Gastrocnemius medialis (tissue), 4 donors: Measurements from ENCODE around the gene DAB2IP. TPM values are rescaled to one million over a fixed set of nuclear protein-coding genes. Genes with fewer than 3 reads are reported as not detected.

Experiments
- ATAC-seq, 2 donors: fragments of 150-250 bp; one replicate each; pipeline ENCODE4 v1.9.1; 2016
- DNase-seq, 2 donors: peaks; one replicate each; pipeline ENCODE4 v3.0.0-alpha.2; 2019
- H3K27ac ChIP-seq, 4 donors: fragments of 200-600 bp; sonication (generic); 1 replicate in 1 of 4; 2 replicates in 3 of 4; pipeline ENCODE4 v1.5.1; 2016 to 2018; ENCODE audit warnings: mild to moderate bottlenecking in 2 of 4, moderate library complexity in 1 of 4
- H3K27me3 ChIP-seq, 3 donors: fragments of 200-600 bp; sonication (generic) in 2 of 3; 1 replicate in 1 of 3; 2 replicates in 2 of 3; pipeline versions ENCODE4 v1.5.1 to v1.6.0; 2016 to 2019; ENCODE audit warnings: mild to moderate bottlenecking in 1 of 3, moderate library complexity in 1 of 3
- H3K36me3 ChIP-seq, 2 donors: fragments of 200-600 bp; sonication (generic) in 1 of 2; one replicate each; pipeline ENCODE4 v1.5.1; 2017 to 2018
- H3K4me1 ChIP-seq, 2 donors: fragments of 200-600 bp; sonication (generic) in 1 of 2; one replicate each; pipeline ENCODE4 v1.5.1; 2016 to 2017; ENCODE audit warnings: mild to moderate bottlenecking in 2 of 2
- H3K4me3 ChIP-seq, 4 donors: fragments of 200-600 bp; sonication (generic) in 3 of 4; 1 replicate in 1 of 4; 2 replicates in 3 of 4; pipeline ENCODE4 v1.5.1; 2016 to 2019; ENCODE audit warnings: mild to moderate bottlenecking in 2 of 4
- H3K9me3 ChIP-seq, 3 donors: fragments of 200-600 bp; sonication (generic) in 2 of 3; 1 replicate in 1 of 3; 2 replicates in 2 of 3; pipeline ENCODE4 v1.5.1; 2016 to 2019
- POLR2A ChIP-seq, 2 donors: fragments of 450-650 bp; IDR thresholded peaks; one replicate each; pipeline ENCODE4 v1.6.1; 2017; ENCODE audit warnings: antibody characterized with exemption in 2 of 2, mild to moderate bottlenecking in 2 of 2, moderate library complexity in 2 of 2
- in situ Hi-C, 4 donors: fragments of 200-750 bp; cut with MboI; loops; one replicate each; pipeline versions ENCODE4 v1.15.0 to v1.8.0; 2017; ENCODE audit warnings: low sequenced_read_pairs in 4 of 4
- intact Hi-C: fragments of 100-400 bp; cut with DNase I; formaldehyde crosslinking; loops from one replicate; pipeline ENCODE4 v1.15.1; 2023; ENCODE audit warnings: low total_unique reads
- total RNA-seq, 4 donors: library from RNA; depleted of rRNA; stranded (reverse); fragments of >200 nt; gene quantifications; one replicate each; pipeline versions ENCODE4 v1.1.0 to v1.2.3, GENCODE V29; 2016
- TF ChIP-seq, protein P1 (sequence below), 5 experiments: fragments of 450-650 bp in 3 of 5; fragments of 200-600 bp in 2 of 5; sonication (generic) in 2 of 5; IDR thresholded peaks in 4 of 5; conservative IDR thresholded peaks in 1 of 5; 1 replicate in 4 of 5; 2 replicates in 1 of 5; pipeline ENCODE4 v1.5.1; 2016 to 2019; ENCODE audit warnings: antibody characterized with exemption in 5 of 5, mild to moderate bottlenecking in 3 of 5, moderate library complexity in 3 of 5

DAB2IP gene
- total RNA-seq, 4 donors from 2014 or later, result 22.7 to 68.2 (median 37.4) TPM

DNA sequence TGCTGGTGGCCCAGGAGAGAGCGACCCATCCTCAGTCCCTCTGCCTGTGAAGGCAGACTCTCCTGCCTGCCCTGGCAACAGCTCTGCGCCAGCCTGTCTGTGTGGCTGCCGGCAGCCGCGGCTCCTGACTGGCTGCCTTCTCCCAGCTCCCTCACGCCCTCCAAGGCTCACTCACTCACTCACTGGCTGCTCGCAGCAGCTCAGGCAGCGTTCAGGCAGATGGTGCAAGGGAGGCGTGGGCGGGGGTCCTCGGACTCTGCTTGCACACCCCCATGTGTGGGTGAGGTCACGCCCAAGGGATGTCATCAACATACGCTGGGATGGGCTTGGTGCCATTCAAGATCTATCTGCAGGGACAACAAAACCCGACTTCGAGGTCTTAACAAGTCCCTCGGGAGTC, 66.7 kb downstream of the DAB2IP start:
- intact Hi-C loops, result no loop called here
- Histone ChIP-seq H3K27ac (peak overlapping the region in 1 of 4 donors; percentile 88), H3K4me1 (peaks cover 86 to 93% of the 10 kb centered on the region in 2 donors), H3K27me3 (no peaks in the 10 kb centered on the region), H3K9me3 (no peaks in the 10 kb centered on the region), H3K4me3 (no peak overlapping the region), H3K36me3 (no peaks in the 10 kb centered on the region)
- in situ Hi-C loops, result loop anchor here in 1 of 4 donors (25.0 kb wide), 1 partner anchor 269 kb away; no protein-coding TSS in a partner anchor
- TF ChIP-seq, protein P1, sequence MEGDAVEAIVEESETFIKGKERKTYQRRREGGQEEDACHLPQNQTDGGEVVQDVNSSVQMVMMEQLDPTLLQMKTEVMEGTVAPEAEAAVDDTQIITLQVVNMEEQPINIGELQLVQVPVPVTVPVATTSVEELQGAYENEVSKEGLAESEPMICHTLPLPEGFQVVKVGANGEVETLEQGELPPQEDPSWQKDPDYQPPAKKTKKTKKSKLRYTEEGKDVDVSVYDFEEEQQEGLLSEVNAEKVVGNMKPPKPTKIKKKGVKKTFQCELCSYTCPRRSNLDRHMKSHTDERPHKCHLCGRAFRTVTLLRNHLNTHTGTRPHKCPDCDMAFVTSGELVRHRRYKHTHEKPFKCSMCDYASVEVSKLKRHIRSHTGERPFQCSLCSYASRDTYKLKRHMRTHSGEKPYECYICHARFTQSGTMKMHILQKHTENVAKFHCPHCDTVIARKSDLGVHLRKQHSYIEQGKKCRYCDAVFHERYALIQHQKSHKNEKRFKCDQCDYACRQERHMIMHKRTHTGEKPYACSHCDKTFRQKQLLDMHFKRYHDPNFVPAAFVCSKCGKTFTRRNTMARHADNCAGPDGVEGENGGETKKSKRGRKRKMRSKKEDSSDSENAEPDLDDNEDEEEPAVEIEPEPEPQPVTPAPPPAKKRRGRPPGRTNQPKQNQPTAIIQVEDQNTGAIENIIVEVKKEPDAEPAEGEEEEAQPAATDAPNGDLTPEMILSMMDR (IDR thresholded peaks at IDR 0.05 in 4 of 5, conservative IDR thresholded peaks at IDR 0.05 in 1 of 5), result no peak
- no peak for DNase-seq
- ATAC-seq, result no peak

DNA sequence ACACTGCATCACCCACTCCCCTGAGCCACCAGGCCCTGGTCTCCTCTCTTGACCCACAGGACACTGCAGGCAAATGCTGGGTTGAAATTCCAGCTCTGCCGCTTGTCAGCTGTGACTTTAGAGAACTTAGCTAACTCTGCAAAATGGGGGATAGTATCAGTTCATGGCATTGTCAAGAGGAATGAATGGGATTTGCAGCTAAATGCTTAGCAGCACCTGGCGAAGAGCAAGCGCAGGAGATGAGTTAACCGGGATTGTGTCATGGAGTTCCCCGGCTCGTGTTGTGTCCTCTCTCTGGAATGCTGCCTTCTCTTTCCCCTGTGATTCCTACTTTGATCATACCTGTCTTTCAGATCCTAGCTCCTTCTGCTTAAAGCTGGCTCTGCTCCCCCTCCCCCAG, 67.1 kb downstream of the DAB2IP start:
- Histone ChIP-seq H3K4me1 (peaks cover 86 to 93% of the 10 kb centered on the region in 2 donors), H3K36me3 (no peaks in the 10 kb centered on the region), H3K9me3 (no peaks in the 10 kb centered on the region), H3K27me3 (no peaks in the 10 kb centered on the region), H3K27ac (peak overlapping the region in 3 of 4 donors; percentile 80 to 93 (median 88)), H3K4me3 (no peak overlapping the region)
- in situ Hi-C loops, result loop anchor here in 1 of 4 donors (25.0 kb wide), 1 partner anchor 269 kb away; no protein-coding TSS in a partner anchor
- intact Hi-C loops, result no loop called here
- TF ChIP-seq POLR2A (IDR thresholded peaks at IDR 0.05), result no peak
- TF ChIP-seq, protein P1 (IDR thresholded peaks at IDR 0.05 in 4 of 5, conservative IDR thresholded peaks at IDR 0.05 in 1 of 5), result no peak
- ATAC-seq (no peak), DNase-seq (no peak)

DNA sequence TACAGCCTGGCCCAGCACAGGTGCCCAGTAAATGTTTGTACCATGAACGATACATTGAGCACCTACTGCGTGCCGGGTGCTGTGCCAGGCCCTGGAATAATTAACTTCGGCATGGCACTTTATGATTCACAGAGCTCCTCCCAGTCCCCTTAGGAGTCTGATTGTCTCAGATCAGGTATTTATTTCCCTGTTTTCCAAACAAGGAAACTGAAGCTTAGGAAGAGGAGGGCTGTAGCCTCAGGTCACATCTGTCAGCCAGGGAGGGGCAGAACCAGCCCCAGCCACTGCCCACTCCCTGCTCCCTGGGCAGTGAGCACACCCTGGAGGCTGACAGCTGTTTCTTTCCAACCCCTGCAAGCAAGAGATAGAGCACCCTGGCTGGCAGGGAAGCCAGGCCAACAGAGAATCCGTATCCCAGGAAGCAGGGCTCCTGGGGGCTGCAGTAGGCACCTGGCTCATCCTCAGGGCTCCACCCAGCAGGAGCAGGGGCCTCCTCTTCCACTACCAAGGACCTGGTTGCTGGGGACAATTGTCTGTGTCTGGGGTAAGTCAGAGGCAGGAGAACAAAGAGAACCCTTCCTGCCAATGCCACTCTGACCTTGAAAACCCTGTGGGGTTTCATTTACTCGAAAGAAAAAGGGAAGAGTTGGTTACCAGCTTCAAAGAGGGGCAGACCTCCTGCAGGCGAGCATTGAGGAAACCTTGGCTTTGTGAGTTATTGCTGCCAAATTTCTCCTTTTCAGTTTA, 69.0 kb downstream of the DAB2IP start:
- TF ChIP-seq POLR2A (IDR thresholded peaks at IDR 0.05), result no peak
- TF ChIP-seq, protein P1 (IDR thresholded peaks at IDR 0.05 in 4 of 5, conservative IDR thresholded peaks at IDR 0.05 in 1 of 5), result peak in 1 of 5 experiments; percentile 21
- Histone ChIP-seq H3K4me1 (peaks cover 87 to 91% of the 10 kb centered on the region in 2 donors), H3K9me3 (no peaks in the 10 kb centered on the region), H3K4me3 (no peak overlapping the region), H3K27ac (peak overlapping the region; percentile 80 to 93 (median 90)), H3K27me3 (no peaks in the 10 kb centered on the region), H3K36me3 (no peaks in the 10 kb centered on the region)
- DNase-seq, result peak in 1 of 2 donors; percentile 39
- intact Hi-C loops, result no loop called here
- no peak for ATAC-seq
- in situ Hi-C loops, result loop anchor here in 1 of 4 donors (25.0 kb wide), 1 partner anchor 267 kb away; no protein-coding TSS in a partner anchor

DNA sequence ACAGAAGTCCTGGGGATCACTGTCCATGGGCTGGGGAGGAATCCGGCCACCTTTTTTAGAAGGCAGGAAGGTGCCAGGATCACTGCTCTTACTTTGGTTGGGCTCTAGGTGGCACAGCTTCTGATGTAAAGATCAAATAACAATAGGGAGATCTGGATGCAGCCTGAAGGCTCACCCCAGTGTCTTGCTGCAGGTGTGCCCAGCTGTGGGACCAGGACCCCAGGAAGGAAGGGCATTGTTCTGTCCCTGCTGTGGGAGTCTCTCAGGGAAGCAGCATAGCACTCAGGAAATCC, 69.6 kb downstream of the DAB2IP start:
- Histone ChIP-seq H3K4me3 (no peak overlapping the region), H3K9me3 (no peaks in the 10 kb centered on the region), H3K27me3 (no peaks in the 10 kb centered on the region), H3K27ac (peak overlapping the region; percentile 80 to 93 (median 90)), H3K36me3 (no peaks in the 10 kb centered on the region), H3K4me1 (peaks cover 91 to 93% of the 10 kb centered on the region in 2 donors)
- ATAC-seq (no peak), DNase-seq (no peak)
- TF ChIP-seq POLR2A (IDR thresholded peaks at IDR 0.05), result no peak
- TF ChIP-seq, protein P1 (IDR thresholded peaks at IDR 0.05 in 4 of 5, conservative IDR thresholded peaks at IDR 0.05 in 1 of 5), result no peak
- in situ Hi-C loops (loop anchor here in 1 of 4 donors (25.0 kb wide), 1 partner anchor 266 kb away; no protein-coding TSS in a partner anchor), intact Hi-C loops (no loop called here)
